Lung microvascular endothelial cell (primary cell): Measurements from ENCODE around the gene SMKR1. TPM values are rescaled to one million over a fixed set of nuclear protein-coding genes. Genes with fewer than 3 reads are reported as not detected.
A peak's percentile ranks its signal among the peaks of the same experiment; 100 is the strongest.
"Not testable (repeated sequence)": the region's sequence is repeated elsewhere in the genome, so short reads cannot be mapped to it uniquely, and the experiment has no call there.

ENCODE experiments used
- DNase-seq, 2 donors: peaks; one replicate each; pipeline versions ENCODE4 v3.0.0 to v3.0.0-alpha.2; 2010; ENCODE audit warnings: low read depth in 2 of 2
- total RNA-seq: library from RNA; depleted of rRNA; stranded (reverse); fragments of >200 nt; gene quantifications from 2 replicates; pipeline ENCODE4 v1.2.1, GENCODE V29; 2014

Gene SMKR1
- total RNA-seq, 1 donor from 2014 or later, result 0.20 TPM

- no peak for DNase-seq
These were observed 23.0 kb downstream of the SMKR1 start for GRCh38 chr7:129525225-129525862.

- no peak for DNase-seq
These were observed 27.3 kb downstream of the SMKR1 start for GRCh38 chr7:129529643-129530042.

- DNase-seq, result peak; percentile 87 to 88
These were observed 28.6 kb downstream of the SMKR1 start for GRCh38 chr7:129530795-129531391.

DNA sequence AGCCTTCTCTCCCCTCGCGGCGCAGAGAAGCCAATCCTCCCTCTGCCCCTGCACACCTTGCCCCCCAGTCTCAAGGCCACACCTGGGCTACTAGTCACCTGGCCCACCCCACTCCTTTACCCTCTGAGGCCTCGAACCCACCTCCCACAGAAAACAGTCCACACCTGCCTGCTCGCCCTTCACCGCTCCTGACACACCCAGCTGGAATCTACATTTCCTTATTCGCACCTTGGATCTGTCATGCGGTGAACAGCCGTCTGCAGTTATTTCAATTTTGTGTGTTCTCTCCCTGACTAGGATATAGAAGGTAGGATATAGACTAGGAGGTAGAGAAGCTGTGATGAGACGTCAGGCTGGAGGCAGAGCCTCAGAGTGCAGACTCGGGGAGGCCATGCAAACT lies 29.4 kb downstream of the SMKR1 start:
- no peak for DNase-seq

- no peak for DNase-seq
These were observed 30.0 kb downstream of the SMKR1 start for GRCh38 chr7:129532375-129532774.

- DNase-seq, result not testable (repeated sequence)
These were observed 32.4 kb downstream of the SMKR1 start for GRCh38 chr7:129534558-129535274.

GRCh38 chr7:129535896-129536295 lies 33.6 kb downstream of the SMKR1 start:
- no peak for DNase-seq

GRCh38 chr7:129536323-129536722 lies 34.0 kb downstream of the SMKR1 start:
- no peak for DNase-seq

- DNase-seq, result no peak
These were observed 36.5 kb downstream of the SMKR1 start for GRCh38 chr7:129538790-129539189.

DNA sequence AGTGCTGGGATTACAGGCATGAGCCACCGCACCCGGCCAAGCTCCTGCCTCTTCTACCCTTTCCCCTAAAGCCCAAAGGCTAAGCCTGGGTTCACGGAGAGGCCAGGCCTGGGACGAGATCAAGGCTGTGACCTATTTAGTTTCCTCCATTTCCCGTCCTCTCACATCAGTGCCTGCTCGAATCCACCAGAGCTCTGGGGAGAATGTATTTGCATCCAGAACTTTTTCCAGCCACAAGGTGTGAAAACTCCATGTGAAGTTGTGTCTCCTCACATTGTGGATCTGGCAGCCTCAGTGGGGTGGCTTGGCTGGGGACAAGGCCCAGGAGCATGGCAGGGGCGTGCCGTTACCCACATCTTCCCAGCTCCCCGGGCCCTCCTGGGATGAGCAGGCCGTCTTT lies 38.0 kb downstream of the SMKR1 start:
- DNase-seq, result no peak

GRCh38 chr7:129544700-129545099 lies 42.4 kb downstream of the SMKR1 start:
- DNase-seq, result no peak

DNA sequence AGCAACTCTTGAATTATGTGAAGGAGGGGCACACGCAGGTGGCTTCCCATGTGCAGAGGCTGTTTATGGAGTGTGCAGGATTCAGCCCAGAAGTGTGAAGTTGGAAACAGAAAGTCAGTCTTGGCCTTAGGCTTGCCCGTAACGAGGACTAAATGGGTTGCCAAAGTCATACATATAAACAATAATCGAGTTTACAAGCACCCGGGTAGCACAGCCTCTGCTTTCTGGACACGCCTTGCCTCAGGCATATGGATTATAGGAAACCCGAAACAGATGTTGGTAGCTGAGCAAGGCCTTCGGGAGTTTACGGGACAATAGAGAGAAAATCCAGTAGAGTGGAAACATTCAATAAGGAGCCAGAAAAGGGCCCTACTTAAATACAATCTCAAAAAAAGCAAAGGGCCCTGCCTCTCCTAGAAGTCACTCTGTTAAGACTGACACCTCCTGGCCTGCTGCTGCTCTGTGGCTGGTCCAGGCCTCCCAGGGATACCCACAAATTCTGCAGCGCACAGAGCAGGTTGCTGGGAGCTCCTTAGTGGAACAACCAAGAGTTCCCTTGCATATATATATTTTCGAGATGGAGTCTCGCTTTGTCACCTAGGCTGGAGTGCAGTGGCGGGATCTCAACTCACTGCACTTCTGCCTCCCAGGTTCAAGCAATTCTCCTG lies 48.5 kb downstream of the SMKR1 start:
- no peak for DNase-seq

GRCh38 chr7:129553899-129554461 lies 51.6 kb downstream of the SMKR1 start:
- peak; percentile 43 to 65 for DNase-seq

DNA sequence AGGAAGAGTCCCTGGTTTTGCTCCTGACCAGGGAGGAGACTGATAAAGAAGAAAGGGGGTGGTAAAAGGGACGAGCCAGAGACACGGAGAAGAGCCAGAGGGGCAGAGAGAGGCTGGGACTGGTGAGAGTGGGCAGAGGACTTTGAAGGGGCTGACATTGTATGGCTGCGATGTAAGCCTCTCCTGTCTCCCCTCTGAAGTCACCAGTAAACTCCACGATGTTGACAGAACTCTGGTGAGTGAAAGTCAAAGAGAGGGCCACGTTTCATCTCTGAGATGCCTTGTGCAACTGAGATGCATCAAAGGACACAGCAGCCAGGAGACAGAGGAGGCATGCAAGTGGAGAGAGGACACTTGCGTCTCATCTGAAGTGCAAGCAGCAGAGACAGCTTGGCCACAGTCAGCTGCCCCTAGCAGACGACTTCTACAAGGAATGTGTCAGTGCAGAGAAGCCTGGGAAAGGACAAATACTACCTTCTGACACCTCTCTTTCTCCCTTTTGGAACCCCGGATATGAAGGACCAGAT lies 54.3 kb downstream of the SMKR1 start:
- DNase-seq, result no peak

GRCh38 chr7:129557686-129558481 lies 55.6 kb downstream of the SMKR1 start:
- DNase-seq, result no peak

DNA sequence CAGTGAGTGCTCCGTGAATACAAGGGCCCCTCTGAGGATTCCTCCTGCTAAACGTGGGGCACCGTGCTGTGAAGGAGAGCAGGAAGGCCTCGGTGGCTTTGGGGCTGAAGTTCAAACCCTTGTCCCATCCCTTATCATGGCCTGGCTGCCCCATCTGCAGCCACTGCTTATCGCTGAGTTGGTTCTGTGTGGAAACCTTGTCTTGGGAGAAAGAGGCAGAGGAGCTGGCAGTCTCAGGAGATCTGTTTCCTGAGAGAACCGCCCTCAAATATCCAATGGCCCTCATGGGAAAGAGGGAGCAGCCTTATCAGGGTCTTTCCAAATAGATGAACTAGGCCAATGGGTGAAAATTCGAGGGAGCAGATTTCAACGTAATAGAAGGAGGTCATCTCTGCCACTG lies 57.2 kb downstream of the SMKR1 start:
- DNase-seq, result no peak

GRCh38 chr7:129560831-129561230 lies 58.5 kb downstream of the SMKR1 start:
- no peak for DNase-seq

DNA sequence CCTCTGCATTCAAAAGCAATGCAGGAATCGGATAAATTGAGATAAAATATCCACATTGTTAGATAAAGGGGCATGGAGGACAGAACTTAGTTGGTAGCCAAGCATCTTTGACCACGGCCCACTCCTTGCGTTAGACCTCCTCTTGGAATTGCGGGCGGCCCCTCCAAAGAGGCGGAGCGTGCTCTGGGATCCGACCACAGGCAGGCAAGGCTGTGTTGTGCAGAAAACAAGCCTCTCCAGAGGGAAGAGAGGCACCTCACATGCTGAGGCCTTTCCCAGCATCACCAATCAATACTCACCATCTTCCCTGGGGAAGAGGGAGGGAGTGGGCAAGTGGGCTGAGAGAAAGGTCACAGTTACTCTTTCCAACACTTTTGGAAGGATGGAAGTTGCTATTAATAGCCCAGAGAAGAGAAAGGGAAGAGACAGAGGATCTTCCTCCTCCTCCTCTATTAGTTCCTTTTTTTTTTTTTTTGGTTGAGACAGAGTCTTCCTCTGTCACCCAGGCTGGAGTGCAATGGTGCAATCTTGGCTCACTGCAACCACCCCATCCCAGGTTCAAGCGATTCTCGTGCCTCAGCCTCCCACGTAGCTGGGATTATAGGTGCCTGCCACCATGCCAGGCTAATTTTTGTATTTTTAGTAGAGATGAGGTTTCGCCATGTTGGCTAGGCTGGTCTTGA lies 59.5 kb downstream of the SMKR1 start:
- DNase-seq, result no peak
